ENCODE data around the gene RALGAPB. TPM values are rescaled to one million over a fixed set of nuclear protein-coding genes. Genes with fewer than 3 reads are reported as not detected.

RALGAPB gene
- total RNA-seq, 1 donor, result 45.8 TPM

DNA sequence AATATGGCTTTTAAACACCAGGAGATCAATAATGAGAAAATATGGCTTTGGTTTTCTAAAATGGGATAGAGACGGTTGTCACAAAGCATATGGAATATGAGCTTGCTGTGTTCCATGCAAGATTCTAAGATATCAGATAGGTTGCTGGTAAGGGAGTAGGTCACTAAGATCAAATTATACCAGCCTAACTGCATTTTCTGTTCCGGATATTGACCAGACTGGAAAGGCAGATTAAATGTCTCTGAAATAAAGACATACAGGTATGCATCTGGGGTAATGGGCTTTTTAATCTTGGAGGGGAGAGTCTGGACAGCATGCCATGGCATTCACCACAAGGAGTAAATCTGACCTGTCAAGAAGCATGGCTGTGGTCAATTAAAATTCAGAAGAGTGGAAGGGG is 73.1 kb downstream of the RALGAPB start:
- DNase-seq (ENCODE audit: low read depth), result no peak

DNA sequence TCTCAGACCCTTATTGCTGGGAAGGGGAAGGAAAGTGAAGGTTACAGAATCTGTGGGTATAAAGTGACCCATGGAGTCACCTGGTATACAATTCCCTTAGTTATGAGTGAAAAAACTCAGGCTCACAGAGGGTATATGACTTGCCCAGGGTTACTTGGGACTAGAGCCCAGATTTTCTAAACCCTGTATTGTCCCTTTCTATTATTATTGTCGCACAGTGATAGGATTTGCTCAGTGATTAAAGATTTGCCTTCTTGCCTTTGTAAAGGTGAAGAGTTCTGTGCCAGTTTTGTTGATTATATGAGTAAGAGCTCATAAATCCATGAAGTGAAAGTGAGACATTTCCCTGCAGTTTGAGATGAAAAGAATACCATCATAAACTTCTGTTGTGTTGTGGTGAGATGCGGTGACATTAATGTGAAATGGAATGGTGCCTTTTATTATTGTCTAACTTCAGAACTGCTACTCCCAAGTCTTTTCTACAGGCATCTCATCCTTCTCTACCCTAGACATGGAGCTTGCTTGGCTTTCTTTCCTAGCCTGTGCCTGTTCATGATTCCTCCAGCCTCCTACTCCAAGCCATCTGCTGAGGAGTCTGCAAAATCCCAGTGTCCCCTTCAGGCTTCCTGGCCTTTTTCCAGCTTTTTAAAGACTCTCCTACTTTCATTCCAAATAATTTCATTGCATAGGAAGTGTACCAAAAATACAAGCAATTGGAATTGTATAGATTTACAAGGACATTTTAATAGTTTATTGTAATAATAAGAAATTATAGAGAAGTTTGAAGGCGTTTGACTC is 74.8 kb downstream of the RALGAPB start:
- TF ChIP-seq, protein P1, sequence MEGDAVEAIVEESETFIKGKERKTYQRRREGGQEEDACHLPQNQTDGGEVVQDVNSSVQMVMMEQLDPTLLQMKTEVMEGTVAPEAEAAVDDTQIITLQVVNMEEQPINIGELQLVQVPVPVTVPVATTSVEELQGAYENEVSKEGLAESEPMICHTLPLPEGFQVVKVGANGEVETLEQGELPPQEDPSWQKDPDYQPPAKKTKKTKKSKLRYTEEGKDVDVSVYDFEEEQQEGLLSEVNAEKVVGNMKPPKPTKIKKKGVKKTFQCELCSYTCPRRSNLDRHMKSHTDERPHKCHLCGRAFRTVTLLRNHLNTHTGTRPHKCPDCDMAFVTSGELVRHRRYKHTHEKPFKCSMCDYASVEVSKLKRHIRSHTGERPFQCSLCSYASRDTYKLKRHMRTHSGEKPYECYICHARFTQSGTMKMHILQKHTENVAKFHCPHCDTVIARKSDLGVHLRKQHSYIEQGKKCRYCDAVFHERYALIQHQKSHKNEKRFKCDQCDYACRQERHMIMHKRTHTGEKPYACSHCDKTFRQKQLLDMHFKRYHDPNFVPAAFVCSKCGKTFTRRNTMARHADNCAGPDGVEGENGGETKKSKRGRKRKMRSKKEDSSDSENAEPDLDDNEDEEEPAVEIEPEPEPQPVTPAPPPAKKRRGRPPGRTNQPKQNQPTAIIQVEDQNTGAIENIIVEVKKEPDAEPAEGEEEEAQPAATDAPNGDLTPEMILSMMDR (IDR thresholded peaks at IDR 0.05; ENCODE audit: insufficient read depth, low read depth, low read length), result no peak
- no peak overlapping the region for H3K4me3 ChIP-seq (ENCODE audit: low read depth, low read length)
- no peak for DNase-seq (ENCODE audit: low read depth)

More for the DNA sequence above, 73.1 kb downstream of the RALGAPB start:
- TF ChIP-seq, protein P1 (IDR thresholded peaks at IDR 0.05; ENCODE audit: insufficient read depth, low read depth, low read length), result no peak
- H3K4me3 ChIP-seq (ENCODE audit: low read depth, low read length), result no peak overlapping the region

DNA sequence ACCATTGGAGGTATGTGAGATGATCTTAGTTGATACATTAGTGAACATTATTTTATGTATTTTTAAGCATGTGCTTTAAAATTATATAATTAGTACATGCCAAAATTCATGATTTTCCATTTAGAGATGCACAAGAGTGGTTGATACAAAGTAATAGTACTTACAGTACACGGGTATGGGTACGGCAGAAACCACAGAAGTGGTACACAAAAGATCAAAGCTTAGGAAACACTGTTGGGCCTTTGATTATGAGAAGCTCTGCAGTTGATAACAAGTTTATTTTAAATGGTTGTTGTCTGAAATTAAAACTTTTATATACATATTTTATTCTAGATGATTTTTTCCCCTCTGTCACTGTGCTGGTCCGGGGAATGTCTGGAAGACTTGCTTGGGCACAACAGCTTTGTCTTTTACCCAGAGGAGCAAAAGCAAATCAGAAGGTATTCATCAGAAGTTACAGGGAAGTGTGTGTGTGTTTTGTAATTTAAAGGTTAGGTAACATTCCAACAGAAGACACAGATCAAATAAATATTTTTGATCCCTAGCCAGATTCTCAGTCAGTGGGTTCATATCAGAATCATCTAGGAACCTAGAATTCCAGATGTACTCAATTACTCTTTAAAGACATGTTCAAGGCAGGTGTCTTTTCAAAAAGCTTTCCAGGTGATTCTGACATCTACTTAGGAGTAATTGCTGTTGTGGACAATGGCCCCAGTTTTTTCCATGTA is 75.9 kb downstream of the RALGAPB start:
- TF ChIP-seq, protein P1 (IDR thresholded peaks at IDR 0.05; ENCODE audit: insufficient read depth, low read depth, low read length), result no peak
- no peak for DNase-seq (ENCODE audit: low read depth)
- H3K4me3 ChIP-seq (ENCODE audit: low read depth, low read length), result no peak overlapping the region

DNA sequence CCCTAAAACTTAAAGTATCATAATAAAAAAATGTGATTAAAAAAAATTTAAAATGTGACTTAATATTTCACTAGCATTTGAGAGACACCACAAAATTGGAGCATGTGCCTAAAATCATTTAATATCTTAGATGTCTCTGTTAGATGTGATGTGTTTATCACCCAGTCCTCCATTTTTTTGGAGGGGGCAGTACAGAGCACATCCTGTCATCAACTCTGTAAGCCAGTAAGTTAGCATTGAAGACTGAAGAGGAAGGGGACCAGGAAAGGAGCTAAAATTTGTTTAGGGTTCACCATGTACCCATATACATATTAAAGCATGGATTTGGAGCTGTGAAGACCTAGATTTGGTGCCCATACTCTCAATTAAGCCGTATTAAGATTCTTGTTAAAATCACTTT is 77.6 kb downstream of the RALGAPB start:
- DNase-seq (ENCODE audit: low read depth), result no peak
- TF ChIP-seq, protein P1 (IDR thresholded peaks at IDR 0.05; ENCODE audit: insufficient read depth, low read depth, low read length), result no peak
- H3K4me3 ChIP-seq (ENCODE audit: low read depth, low read length), result no peak overlapping the region

DNA sequence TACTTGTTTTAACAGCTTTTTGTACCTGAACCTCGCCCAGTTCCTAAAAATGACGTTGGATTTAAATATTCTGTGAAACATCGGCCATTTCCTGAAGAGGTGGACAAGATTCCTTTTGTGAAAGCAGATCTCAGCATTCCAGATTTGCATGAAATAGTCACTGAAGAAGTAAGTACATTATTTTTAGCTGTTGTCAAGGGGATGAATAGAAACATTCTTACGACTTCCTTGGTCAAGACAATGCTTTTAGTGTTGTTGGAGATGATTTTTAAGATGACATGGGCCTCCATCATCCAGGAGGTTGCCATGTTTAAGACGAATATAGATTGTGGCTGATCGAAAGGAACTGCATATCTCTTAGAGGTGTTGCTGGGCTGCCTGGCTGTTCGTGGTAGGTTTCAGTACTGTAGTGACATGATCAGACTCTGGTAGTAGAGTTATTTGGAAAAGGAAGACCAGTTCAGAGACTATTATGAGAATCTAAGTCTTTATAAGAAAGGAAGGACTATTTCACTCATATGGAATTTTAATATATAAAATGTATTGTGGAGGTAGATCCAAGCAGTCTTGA is 78.5 kb downstream of the RALGAPB start:
- H3K4me3 ChIP-seq (ENCODE audit: low read depth, low read length), result no peak overlapping the region
- no peak for DNase-seq (ENCODE audit: low read depth)
- TF ChIP-seq, protein P1 (IDR thresholded peaks at IDR 0.05; ENCODE audit: insufficient read depth, low read depth, low read length), result no peak

DNA sequence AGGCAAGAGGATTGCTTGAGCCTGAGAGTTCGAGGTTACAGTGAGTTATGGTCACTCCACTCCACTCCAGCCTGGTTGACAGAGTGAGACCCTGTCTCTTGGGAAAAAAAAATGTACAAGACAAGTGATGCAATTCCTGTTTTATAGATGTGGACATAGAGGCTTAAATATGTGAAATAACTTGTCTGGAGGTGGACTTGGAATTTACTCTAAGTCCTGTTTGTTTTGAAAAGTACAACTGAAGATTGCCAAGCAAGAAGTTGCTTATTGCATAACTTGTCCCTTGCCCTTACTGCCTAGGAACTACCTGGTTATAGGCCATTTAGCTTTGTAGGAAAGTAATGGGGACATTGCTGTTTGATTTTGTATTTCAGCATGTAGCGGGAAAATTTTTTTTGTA is 82.3 kb downstream of the RALGAPB start:
- peak; percentile 16 for DNase-seq (ENCODE audit: low read depth)
- TF ChIP-seq, protein P1 (IDR thresholded peaks at IDR 0.05; ENCODE audit: insufficient read depth, low read depth, low read length), result no peak
- no peak overlapping the region for H3K4me3 ChIP-seq (ENCODE audit: low read depth, low read length)
